Heart left ventricle (tissue), 13 donors: Measurements from ENCODE around the gene LRRTM1.

Source experiments
- POLR2A ChIP-seq, 2 donors: fragments of 450-650 bp; IDR thresholded peaks; one replicate each; pipeline ENCODE4 v1.6.1; 2017; ENCODE audit warnings: antibody characterized with exemption in 2 of 2, mild to moderate bottlenecking in 2 of 2, moderate library complexity in 2 of 2
- TF ChIP-seq, protein P1 (sequence below), 12 donors: fragments of 200-600 bp; sonication (generic) in 4 of 12; IDR thresholded peaks; one replicate each; pipeline versions ENCODE4 v1.5.0 to v1.8.0; 2018 to 2022; ENCODE audit warnings: antibody characterized with exemption in 12 of 12, mild to moderate bottlenecking in 5 of 12
- donor health status: ischemic (EF 13 %, LVEDD 7.1; RV severe dilation, severe dysfunction).
- donor health status: DM: no; HTN: yes; CAD: no.
- donor health status: DM: no; HTN: no; CAD: no.
- donor health status: ischemic (EF 25% LVEDD 6.9; RV normal size, moderate dysfunction).
- donor health status: ischemic (EF 25% LVEDD 5.7; RV mildly dilated, moderate dysfunction).
- donor health status: ischemic (EF 35%, LVEDD 5.7; RV mildly dilated, moderate dysfunction).
- donor health status: nonischemic (EF 11% LVEDD 7.7; RV severe dilation, severe dysfunction).
- donor health status: DM: yes; HTN: yes; CAD: no.
- donor health status: PGD.
- donor health status: ischemic (EF 29% LVEDD 5.4; RV normal size, mild dysfunction).
- donor health status: nonischemic (EF 23%, LVEDD 6.1; RV moderate dilation, normal function).

DNA sequence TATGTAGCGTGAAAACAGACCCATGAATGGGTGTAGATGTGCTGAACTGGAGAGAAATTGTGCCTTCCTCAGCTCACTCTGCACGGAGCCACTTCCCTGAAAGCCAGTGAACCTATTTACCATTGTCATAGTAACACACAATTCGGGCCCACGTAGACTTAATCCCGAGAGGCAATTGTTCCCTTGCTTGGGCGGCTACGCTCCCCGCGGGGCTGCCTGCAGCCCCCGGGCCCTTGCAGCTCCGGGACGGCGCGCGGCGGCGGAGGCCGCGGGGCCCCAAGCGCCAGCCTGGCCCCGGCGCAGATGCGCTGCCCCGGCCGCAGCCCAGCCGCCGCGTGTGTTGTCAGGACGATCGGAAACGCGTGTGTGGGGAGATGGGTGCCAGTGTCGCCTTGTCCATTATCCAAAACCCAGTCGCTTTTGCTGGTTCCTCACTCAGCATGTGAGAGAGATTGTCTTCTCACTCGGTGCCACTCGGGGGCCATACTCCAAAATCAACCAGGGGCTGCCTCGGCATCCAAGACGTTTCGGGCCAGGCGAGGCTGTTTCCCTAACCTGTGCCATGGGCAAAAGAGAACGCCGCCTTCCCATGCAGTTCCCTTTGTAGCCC is 17.9 kb upstream of the LRRTM1 start:
- TF ChIP-seq, protein P1, sequence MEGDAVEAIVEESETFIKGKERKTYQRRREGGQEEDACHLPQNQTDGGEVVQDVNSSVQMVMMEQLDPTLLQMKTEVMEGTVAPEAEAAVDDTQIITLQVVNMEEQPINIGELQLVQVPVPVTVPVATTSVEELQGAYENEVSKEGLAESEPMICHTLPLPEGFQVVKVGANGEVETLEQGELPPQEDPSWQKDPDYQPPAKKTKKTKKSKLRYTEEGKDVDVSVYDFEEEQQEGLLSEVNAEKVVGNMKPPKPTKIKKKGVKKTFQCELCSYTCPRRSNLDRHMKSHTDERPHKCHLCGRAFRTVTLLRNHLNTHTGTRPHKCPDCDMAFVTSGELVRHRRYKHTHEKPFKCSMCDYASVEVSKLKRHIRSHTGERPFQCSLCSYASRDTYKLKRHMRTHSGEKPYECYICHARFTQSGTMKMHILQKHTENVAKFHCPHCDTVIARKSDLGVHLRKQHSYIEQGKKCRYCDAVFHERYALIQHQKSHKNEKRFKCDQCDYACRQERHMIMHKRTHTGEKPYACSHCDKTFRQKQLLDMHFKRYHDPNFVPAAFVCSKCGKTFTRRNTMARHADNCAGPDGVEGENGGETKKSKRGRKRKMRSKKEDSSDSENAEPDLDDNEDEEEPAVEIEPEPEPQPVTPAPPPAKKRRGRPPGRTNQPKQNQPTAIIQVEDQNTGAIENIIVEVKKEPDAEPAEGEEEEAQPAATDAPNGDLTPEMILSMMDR (IDR thresholded peaks at IDR 0.05) = no peak
- TF ChIP-seq POLR2A (IDR thresholded peaks at IDR 0.05) = no peak
